Hepatocyte (in vitro differentiated cells): ENCODE results near the gene TMEM209. TPM values are rescaled to one million over a fixed set of nuclear protein-coding genes. Genes with fewer than 3 reads are reported as not detected.

Source experiments
- DNase-seq: peaks from one replicate; pipeline ENCODE4 v3.0.0-alpha.2; 2016; ENCODE audit warnings: low spot score
- H2AFZ ChIP-seq: fragments of 200-600 bp; sonication (generic); 2 replicates; pipeline ENCODE4 v1.6.0; 2016; ENCODE audit warnings: antibody characterized with exemption, mild to moderate bottlenecking
- H3K27ac ChIP-seq: fragments of 200-600 bp; sonication (generic); 2 replicates; pipeline ENCODE4 v1.5.1; 2016; ENCODE audit warnings: mild to moderate bottlenecking
- H3K27me3 ChIP-seq: fragments of 200-600 bp; sonication (generic); 2 replicates; pipeline ENCODE4 v1.6.1; 2016
- H3K36me3 ChIP-seq: fragments of 200-600 bp; sonication (generic); replicated peaks from 2 replicates; pipeline ENCODE4 v1.5.1; 2016; ENCODE audit warnings: low read depth; ENCODE audit not compliant: insufficient read depth
- H3K4me1 ChIP-seq: fragments of 200-600 bp; sonication (generic); 2 replicates; pipeline ENCODE4 v1.5.1; 2016; ENCODE audit warnings: mild to moderate bottlenecking, moderate library complexity; ENCODE audit not compliant: insufficient read depth
- H3K4me2 ChIP-seq: fragments of 200-600 bp; sonication (generic); 2 replicates; pipeline ENCODE4 v1.6.0; 2016
- H3K4me3 ChIP-seq: fragments of 200-600 bp; sonication (generic); 2 replicates; pipeline ENCODE4 v1.5.1; 2016; ENCODE audit warnings: mild to moderate bottlenecking
- H3K79me2 ChIP-seq: fragments of 200-600 bp; sonication (generic); 2 replicates; pipeline ENCODE4 v1.6.0; 2017; ENCODE audit warnings: mild to moderate bottlenecking
- H3K9me2 ChIP-seq: fragments of 200-600 bp; sonication (generic); replicated peaks from 2 replicates; pipeline ENCODE4 v1.6.0; 2017; ENCODE audit warnings: mild to moderate bottlenecking; ENCODE audit not compliant: insufficient read depth
- H3K9me3 ChIP-seq: fragments of 200-600 bp; sonication (generic); 2 replicates; pipeline ENCODE4 v1.5.1; 2016; ENCODE audit warnings: low read depth, mild to moderate bottlenecking
- H4K20me1 ChIP-seq: fragments of 200-600 bp; sonication (generic); 2 replicates; pipeline ENCODE4 v1.6.0; 2016; ENCODE audit warnings: mild to moderate bottlenecking; ENCODE audit not compliant: insufficient read depth, poor library complexity, severe bottlenecking
- CTCF ChIP-seq: fragments of 200-600 bp; sonication (generic); IDR thresholded peaks from 2 replicates; pipeline ENCODE4 v1.5.1; 2016; ENCODE audit warnings: antibody characterized with exemption, mild to moderate bottlenecking; ENCODE audit not compliant: poor library complexity
- EZH2 ChIP-seq: fragments of 200-600 bp; sonication (generic); IDR thresholded peaks from 2 replicates; pipeline ENCODE4 v1.6.1; 2016; ENCODE audit warnings: antibody characterized with exemption, mild to moderate bottlenecking, borderline replicate concordance
- EZH2phosphoT487 ChIP-seq: fragments of 200-600 bp; sonication (generic); IDR thresholded peaks from one replicate; pipeline ENCODE4 v1.6.1; 2018; ENCODE audit warnings: antibody characterized with exemption, mild to moderate bottlenecking, low read depth, moderate library complexity; ENCODE audit not compliant: unreplicated experiment, severe bottlenecking
- WGBS: methylation state at CpG from one replicate; pipeline ENCODE4 v1.1.6; 2016; ENCODE audit warnings: low lambda C conversion rate; ENCODE audit errors: missing lambda C conversion rate; 5-methylcytosine and 5-hydroxymethylcytosine counted together
- polyA plus RNA-seq: library from polyadenylated mRNA; unstranded; fragments of >200 nt; fragmentation: Nextera tagmentation; extraction: Ambion mirVana; gene quantifications from 2 replicates; pipeline ENCODE4 v1.2.1, GENCODE V29; 2016
- total RNA-seq: library from RNA; depleted of rRNA; stranded (reverse); fragments of >200 nt; gene quantifications from 2 replicates; pipeline ENCODE4 v1.2.3, GENCODE V29; 2014

The TMEM209 gene
- total and polyA plus RNA-seq, 2 experiments from 2014 or later, result 14.2 to 16.1 TPM

- TF ChIP-seq EZH2 (no peak), EZH2phosphoT487 (no peak)
- Histone ChIP-seq H3K36me3 (no peaks in the 10 kb centered on the region), H3K9me2 (no peaks in the 10 kb centered on the region), H3K4me1 (peaks cover 11% of the 10 kb centered on the region), H3K27me3 (no peaks in the 10 kb centered on the region), H4K20me1 (no peaks in the 10 kb centered on the region), H3K4me3 (no peak overlapping the region), H3K4me2 (no peak overlapping the region), H3K9me3 (no peaks in the 10 kb centered on the region), H3K79me2 (no peaks in the 10 kb centered on the region), H2AFZ (no peak overlapping the region), H3K27ac (no peak overlapping the region)
- 68% methylated on average over 1 of the region's 1 CpG for WGBS
- no peak for DNase-seq
Observed at GRCh38 chr7:130213828-130214227, 8.6 kb upstream of the TMEM209 start.

GRCh38 chr7:130210181-130210935 is 5.2 kb upstream of the TMEM209 start:
- Histone ChIP-seq H3K4me2 (peak overlapping the region; percentile 20), H3K9me3 (no peaks in the 10 kb centered on the region), H3K79me2 (no peaks in the 10 kb centered on the region), H3K27me3 (no peaks in the 10 kb centered on the region), H3K36me3 (no peaks in the 10 kb centered on the region), H3K9me2 (no peaks in the 10 kb centered on the region), H3K4me3 (no peak overlapping the region), H2AFZ (no peak overlapping the region), H3K4me1 (peaks cover 8% of the 10 kb centered on the region), H3K27ac (peak overlapping the region; percentile 82), H4K20me1 (no peaks in the 10 kb centered on the region)
- DNase-seq, result no peak
- 27% methylated on average over 5 of the region's 5 CpGs for WGBS
- TF ChIP-seq EZH2, result no peak
- no peak for TF ChIP-seq CTCF
- no peak for TF ChIP-seq EZH2phosphoT487

GRCh38 chr7:130208516-130208915 is 3.3 kb upstream of the TMEM209 start:
- Histone ChIP-seq H3K36me3 (no peaks in the 10 kb centered on the region), H3K4me1 (peaks cover 14% of the 10 kb centered on the region), H3K79me2 (peaks cover 10% of the 10 kb centered on the region), H3K27me3 (no peaks in the 10 kb centered on the region), H2AFZ (no peak overlapping the region), H3K9me2 (no peaks in the 10 kb centered on the region), H4K20me1 (no peaks in the 10 kb centered on the region), H3K4me2 (no peak overlapping the region), H3K4me3 (no peak overlapping the region), H3K9me3 (no peaks in the 10 kb centered on the region), H3K27ac (peak overlapping the region; percentile 82)
- TF ChIP-seq EZH2, result no peak
- WGBS, result 66% methylated on average over 2 of the region's 2 CpGs
- peak; percentile 6 for DNase-seq

GRCh38 chr7:130207642-130208041 is 2.4 kb upstream of the TMEM209 start, which contains the start of gene SSMEM1:
Gene SSMEM1 (plus strand): TSS chr7:130207860. CDS start chr7:130207911, 51 bp downstream.
- peak within 1 kb of the TSS; percentile 62 for H3K27ac ChIP-seq
- no peaks in the 10 kb centered on the region for H4K20me1 ChIP-seq
- no peaks in the 10 kb centered on the region for H3K27me3 ChIP-seq
- no peaks in the 10 kb centered on the region for H3K9me3 ChIP-seq
- no peaks in the 10 kb centered on the region for H3K9me2 ChIP-seq
- no peak within 1 kb of the TSS for H3K4me2 ChIP-seq
- no peak within 1 kb of the TSS for H2AFZ ChIP-seq
- TF ChIP-seq EZH2, result no peak
- no peak for TF ChIP-seq CTCF
- no peak for TF ChIP-seq EZH2phosphoT487
- H3K36me3 ChIP-seq, result no peaks in the 10 kb centered on the region
- H3K4me3 ChIP-seq, result no peak within 1 kb of the TSS
- peaks cover 10% of the 10 kb centered on the region for H3K79me2 ChIP-seq
- H3K4me1 ChIP-seq, result peaks cover 14% of the 10 kb centered on the region
- peak; percentile 8 for DNase-seq
